Hepatocyte (in vitro differentiated cells): ENCODE measurements around the gene ARHGAP31.

Source experiments
- EZH2 ChIP-seq: fragments of 200-600 bp; sonication (generic); IDR thresholded peaks from 2 replicates; pipeline ENCODE4 v1.6.1; 2016; ENCODE audit warnings: antibody characterized with exemption, mild to moderate bottlenecking, borderline replicate concordance
- EZH2phosphoT487 ChIP-seq: fragments of 200-600 bp; sonication (generic); IDR thresholded peaks from one replicate; pipeline ENCODE4 v1.6.1; 2018; ENCODE audit warnings: antibody characterized with exemption, mild to moderate bottlenecking, low read depth, moderate library complexity; ENCODE audit not compliant: unreplicated experiment, severe bottlenecking
- TF ChIP-seq, protein P1 (sequence below): fragments of 200-600 bp; sonication (generic); IDR thresholded peaks from 2 replicates; pipeline ENCODE4 v1.5.1; 2016; ENCODE audit warnings: antibody characterized with exemption, mild to moderate bottlenecking; ENCODE audit not compliant: poor library complexity

GRCh38 chr3:119293871-119294695 is at the start of gene ARHGAP31:
- TF ChIP-seq, protein P1, sequence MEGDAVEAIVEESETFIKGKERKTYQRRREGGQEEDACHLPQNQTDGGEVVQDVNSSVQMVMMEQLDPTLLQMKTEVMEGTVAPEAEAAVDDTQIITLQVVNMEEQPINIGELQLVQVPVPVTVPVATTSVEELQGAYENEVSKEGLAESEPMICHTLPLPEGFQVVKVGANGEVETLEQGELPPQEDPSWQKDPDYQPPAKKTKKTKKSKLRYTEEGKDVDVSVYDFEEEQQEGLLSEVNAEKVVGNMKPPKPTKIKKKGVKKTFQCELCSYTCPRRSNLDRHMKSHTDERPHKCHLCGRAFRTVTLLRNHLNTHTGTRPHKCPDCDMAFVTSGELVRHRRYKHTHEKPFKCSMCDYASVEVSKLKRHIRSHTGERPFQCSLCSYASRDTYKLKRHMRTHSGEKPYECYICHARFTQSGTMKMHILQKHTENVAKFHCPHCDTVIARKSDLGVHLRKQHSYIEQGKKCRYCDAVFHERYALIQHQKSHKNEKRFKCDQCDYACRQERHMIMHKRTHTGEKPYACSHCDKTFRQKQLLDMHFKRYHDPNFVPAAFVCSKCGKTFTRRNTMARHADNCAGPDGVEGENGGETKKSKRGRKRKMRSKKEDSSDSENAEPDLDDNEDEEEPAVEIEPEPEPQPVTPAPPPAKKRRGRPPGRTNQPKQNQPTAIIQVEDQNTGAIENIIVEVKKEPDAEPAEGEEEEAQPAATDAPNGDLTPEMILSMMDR: no peak
- TF ChIP-seq EZH2phosphoT487: no peak
- TF ChIP-seq EZH2: no peak
